HG03378 (cell line): ENCODE data around the gene FIP1L1.

ENCODE experiments used
- ATAC-seq: cut with Tn5 transposase; IDR thresholded peaks from one replicate; pipeline ENCODE4 v1.9.1; 2021; ENCODE audit warnings: mild to moderate bottlenecking, moderate library complexity; ENCODE audit not compliant: unreplicated experiment

Gene FIP1L1

GRCh38 chr4:53498706-53499105, 121.3 kb downstream of the FIP1L1 start:
- ATAC-seq = no peak

DNA sequence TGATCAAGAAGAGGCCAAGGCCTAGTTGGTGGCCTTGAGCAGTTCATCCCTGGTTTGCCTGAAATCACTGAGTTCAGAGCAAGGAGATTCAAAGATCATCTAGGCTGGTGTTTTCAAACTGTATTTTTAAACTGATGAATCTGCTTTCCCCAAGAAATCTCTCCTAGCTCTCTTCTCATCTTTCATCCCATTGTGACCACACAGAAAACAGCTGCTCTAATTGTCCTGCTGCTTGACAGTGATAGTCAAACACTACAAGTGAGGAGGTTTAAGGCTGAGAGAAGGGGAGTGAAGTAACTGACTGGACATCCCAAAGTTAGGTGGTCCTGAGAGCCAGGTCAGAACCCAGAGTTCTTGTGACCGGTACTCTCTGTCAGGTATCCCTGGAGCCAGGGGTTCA, 122.3 kb downstream of the FIP1L1 start:
- no peak for ATAC-seq

- no peak for ATAC-seq
These were observed 123.1 kb downstream of the FIP1L1 start for GRCh38 chr4:53500546-53500945.

DNA sequence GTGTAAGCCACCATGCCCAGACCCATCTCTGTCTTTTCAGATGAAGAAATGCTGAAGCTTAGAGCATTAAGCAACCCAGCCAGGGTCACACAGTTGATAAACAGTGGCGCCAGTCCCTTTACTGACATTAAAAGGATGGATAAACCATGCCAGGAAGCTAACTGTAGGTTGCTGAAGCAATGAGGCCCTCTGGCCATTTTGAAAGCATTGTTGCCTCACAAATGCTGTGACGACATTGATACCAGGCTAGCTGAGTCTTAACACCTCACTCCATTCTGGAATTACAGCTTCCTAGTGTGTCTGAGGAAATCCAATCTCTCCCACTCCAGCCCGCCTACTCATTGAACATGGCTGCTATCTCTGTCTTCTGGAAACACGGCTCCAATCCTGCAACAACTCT, 124.1 kb downstream of the FIP1L1 start:
- ATAC-seq = no peak

DNA sequence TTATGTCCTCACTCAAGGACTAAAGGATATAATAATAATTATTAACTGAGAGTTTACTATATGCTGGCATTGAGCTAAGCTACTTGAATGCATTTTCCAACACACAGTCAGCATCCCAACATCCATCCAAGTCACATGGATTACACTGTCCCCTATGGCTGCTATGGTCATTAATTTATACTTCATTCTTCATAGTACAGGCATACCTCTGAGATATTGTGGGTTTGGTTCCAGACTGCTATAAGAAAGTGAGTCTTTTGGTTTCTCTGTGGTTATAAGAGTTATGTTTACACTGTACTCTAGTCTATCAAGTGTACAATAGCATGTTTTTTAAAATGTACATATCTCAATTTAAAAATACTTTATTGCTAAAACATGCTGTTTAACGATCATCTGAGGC, 124.7 kb downstream of the FIP1L1 start:
- no peak for ATAC-seq

GRCh38 chr4:53505947-53506346, 128.5 kb downstream of the FIP1L1 start:
- no peak for ATAC-seq

DNA sequence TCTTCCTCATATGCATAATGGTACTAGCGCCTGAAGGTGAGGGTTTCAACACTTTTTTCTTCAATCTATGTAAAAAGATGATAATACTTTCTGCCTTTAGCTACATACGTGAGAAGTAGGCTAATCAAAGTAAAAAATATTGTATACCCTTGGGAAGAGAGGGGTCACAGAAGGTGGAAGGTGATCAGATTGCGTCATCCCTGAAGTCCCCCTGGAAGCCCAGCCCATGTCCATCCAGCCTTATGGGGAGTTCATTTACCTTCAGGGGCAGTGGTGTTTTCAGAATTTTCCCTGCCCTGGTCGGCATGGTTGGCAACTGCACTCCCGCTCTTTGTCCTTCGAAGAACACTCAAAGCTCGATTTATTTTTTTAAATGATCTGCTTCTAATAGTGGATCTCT, 129.6 kb downstream of the FIP1L1 start:
- ATAC-seq = no peak

- no peak for ATAC-seq
These were observed 130.3 kb downstream of the FIP1L1 start for GRCh38 chr4:53507671-53508286.

DNA sequence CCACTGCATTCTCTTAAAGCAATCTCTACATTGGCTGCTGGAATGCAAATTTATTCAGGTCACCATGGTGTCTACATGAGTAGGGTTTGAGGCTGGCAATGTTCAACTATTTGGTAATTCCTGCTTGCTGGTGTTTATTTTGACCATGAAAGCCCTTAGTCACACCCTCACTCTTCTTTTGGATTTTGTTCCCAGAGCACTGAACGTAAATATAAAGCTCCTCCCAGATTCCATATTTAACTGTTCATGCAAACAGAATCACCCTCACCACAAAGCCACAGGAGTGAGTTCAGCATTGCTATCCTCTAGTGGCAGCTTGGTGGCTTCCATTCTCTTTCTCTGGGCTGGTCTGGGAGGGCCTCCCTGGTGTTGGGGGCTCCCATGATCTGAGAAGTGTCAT, 131.0 kb downstream of the FIP1L1 start:
- ATAC-seq = no peak

GRCh38 chr4:53510321-53510720, 132.9 kb downstream of the FIP1L1 start:
- ATAC-seq = no peak
